Panc1 (cell line): ENCODE data around the gene GDF10. TPM values are rescaled to one million over a fixed set of nuclear protein-coding genes. Genes with fewer than 3 reads are reported as not detected.
A peak's percentile ranks its signal among the peaks of the same experiment; 100 is the strongest.

Source experiments
- ATAC-seq: fragments of 200-7000 bp; cut with Tn5 transposase; 2 replicates; pipeline ENCODE4 v1.9.1; 2020; ENCODE audit warnings: mild to moderate bottlenecking, moderate library complexity
- BruUV-seq: library from RNA; stranded (reverse); fragments of 400-500 nt; replicated peaks from 2 replicates; lab custom pipeline; 2021; lab: Mats Ljungman, UMichigan
- CTCF ChIA-PET: fragments of 300-600 bp; sonication (Branson Sonifier 250); formaldehyde crosslinking; loops from one replicate; lab custom pipeline; 2022; ENCODE audit warnings: antibody characterized with exemption; lab: Charles Lee
- POLR2A ChIA-PET: fragments of 300-600 bp; sonication (Branson Sonifier 250); formaldehyde crosslinking; loops from one replicate; lab custom pipeline; 2022; ENCODE audit warnings: antibody characterized with exemption; lab: Charles Lee
- DNase-seq: peaks from one replicate; pipeline ENCODE4 v3.0.0-alpha.2; 2010; ENCODE audit warnings: low read depth, low spot score
- H3K27ac ChIP-seq: 2 replicates; pipeline ENCODE4 v1.5.1; 2011; ENCODE audit warnings: mild to moderate bottlenecking, low read length, inconsistent platforms
- H3K27me3 ChIP-seq: fragments of 200-500 bp; sonication (Bioruptor generic); 2 replicates; pipeline ENCODE4 v1.6.0; 2014; ENCODE audit warnings: low read length, inconsistent platforms; ENCODE audit not compliant: control insufficient read depth, insufficient read depth
- H3K36me3 ChIP-seq: fragments of 200-500 bp; sonication (Bioruptor generic); 2 replicates; pipeline ENCODE4 v1.5.1; 2014; ENCODE audit warnings: inconsistent platforms, mild to moderate bottlenecking, low read length, moderate library complexity; ENCODE audit not compliant: control insufficient read depth, insufficient read depth
- H3K4me1 ChIP-seq: 2 replicates; pipeline ENCODE4 v1.5.1; 2011; ENCODE audit warnings: inconsistent platforms, mild to moderate bottlenecking, low read length, moderate library complexity; ENCODE audit not compliant: control insufficient read depth, insufficient read depth
- H3K4me3 ChIP-seq, 2 experiments: 2 replicates each; pipeline ENCODE4 v1.5.1; 2011 to 2012; ENCODE audit warnings: low read depth in 2 of 2, low read length in 2 of 2, mild to moderate bottlenecking in 2 of 2, inconsistent platforms in 1 of 2, moderate library complexity in 1 of 2
- H3K9me3 ChIP-seq: fragments of 200-500 bp; sonication (Bioruptor generic); 2 replicates; pipeline ENCODE4 v1.5.1; 2014; ENCODE audit warnings: low read depth, mild to moderate bottlenecking, inconsistent platforms, low read length, moderate library complexity; ENCODE audit not compliant: control insufficient read depth, insufficient read depth
- CTCF ChIP-seq: fragments of 450-650 bp; IDR thresholded peaks from 2 replicates; pipeline ENCODE4 v1.5.1; 2017; ENCODE audit warnings: mild to moderate bottlenecking
- POLR2AphosphoS5 ChIP-seq: IDR thresholded peaks from 2 replicates; pipeline ENCODE4 v1.6.1; 2012; ENCODE audit warnings: mild to moderate bottlenecking, low read depth, low read length, moderate library complexity
- REST ChIP-seq, 2 experiments: IDR thresholded peaks; 2 replicates each; pipeline ENCODE4 v1.6.1; 2011 to 2012; ENCODE audit warnings: low read depth in 2 of 2, control low read depth in 1 of 2, low read length in 1 of 2, mild to moderate bottlenecking in 1 of 2, moderate library complexity in 1 of 2; ENCODE audit not compliant: insufficient read depth in 1 of 2
- SIN3A ChIP-seq: IDR thresholded peaks from 2 replicates; pipeline ENCODE4 v1.6.1; 2012; ENCODE audit warnings: low read depth, mild to moderate bottlenecking, low read length, moderate library complexity, borderline replicate concordance; ENCODE audit not compliant: insufficient read depth
- TCF7L2 ChIP-seq: IDR thresholded peaks from 2 replicates; pipeline ENCODE4 v1.6.1; 2011; ENCODE audit warnings: mild to moderate bottlenecking, low read depth, low read length, inconsistent platforms
- in situ Hi-C: cut with HindIII; loops from 2 replicates; pipeline ENCODE4 v1.10.0; 2016; ENCODE audit warnings: low sequenced_read_pairs, low pct_unique_long_range_greater_than_20kb
- intact Hi-C: fragments of 100-400 bp; cut with micrococcal nuclease; formaldehyde crosslinking; loops from one replicate; pipeline ENCODE4 v1.10.0; 2022; ENCODE audit not compliant: unreplicated experiment
- total RNA-seq: library from RNA; stranded (reverse); gene quantifications from one replicate; pipeline ENCODE4 v1.2.1, GENCODE V29; 2021; ENCODE audit not compliant: unreplicated experiment

Gene GDF10
- total RNA-seq, 1 experiment from 2014 or later: 1.2 TPM

- Histone ChIP-seq H3K27me3 (peaks cover 5% of the 10 kb centered on the region; the same call in 1 of the 2 replicates), H3K9me3 (no peaks in the 10 kb centered on the region), H3K27ac (no peak overlapping the region), H3K4me3 (no peak overlapping the region), H3K36me3 (no peaks in the 10 kb centered on the region), H3K4me1 (no peaks in the 10 kb centered on the region)
- ChIA-PET CTCF (interaction anchor here (0.5 kb wide), 1 partner anchor 115 kb away, joined by 6 read pairs; no protein-coding TSS in a partner anchor), POLR2A (no interaction called here)
- TF ChIP-seq POLR2AphosphoS5 (no peak), TCF7L2 (no peak), REST (IDR thresholded peaks at IDR 0.05; ENCODE audit: insufficient read depth in 1 of 2, low read depth in 2 of 2, low read length in 1 of 2) (no peak), SIN3A (no peak), CTCF (no peak)
- DNase-seq (no peak), ATAC-seq (peak; percentile 39; the same call in 1 of the 2 replicates)
- intact Hi-C loops (no loop called here), in situ Hi-C loops (no loop called here)
- no TSS peak for BruUV-seq
Measured at GRCh38 chr10:47287365-47287802, 12.6 kb upstream of the GDF10 start.

- Histone ChIP-seq H3K27me3 (peaks cover 6% of the 10 kb centered on the region; the same call in 1 of the 2 replicates), H3K4me1 (no peaks in the 10 kb centered on the region), H3K27ac (no peak overlapping the region), H3K36me3 (no peaks in the 10 kb centered on the region), H3K4me3 (no peak overlapping the region), H3K9me3 (no peaks in the 10 kb centered on the region)
- ChIA-PET CTCF (no interaction called here), POLR2A (no interaction called here)
- BruUV-seq: no TSS peak
- in situ Hi-C loops: no loop called here
- ATAC-seq (no peak), DNase-seq (no peak)
- intact Hi-C loops: no loop called here
- TF ChIP-seq POLR2AphosphoS5: no peak
- TF ChIP-seq REST (IDR thresholded peaks at IDR 0.05; ENCODE audit: insufficient read depth in 1 of 2, low read depth in 2 of 2, low read length in 1 of 2): no peak
- no peak for TF ChIP-seq TCF7L2
- no peak for TF ChIP-seq CTCF
- no peak for TF ChIP-seq SIN3A
Measured at GRCh38 chr10:47287805-47288204, 12.2 kb upstream of the GDF10 start.
